ENCODE measurements around the gene COL17A1.

DNA sequence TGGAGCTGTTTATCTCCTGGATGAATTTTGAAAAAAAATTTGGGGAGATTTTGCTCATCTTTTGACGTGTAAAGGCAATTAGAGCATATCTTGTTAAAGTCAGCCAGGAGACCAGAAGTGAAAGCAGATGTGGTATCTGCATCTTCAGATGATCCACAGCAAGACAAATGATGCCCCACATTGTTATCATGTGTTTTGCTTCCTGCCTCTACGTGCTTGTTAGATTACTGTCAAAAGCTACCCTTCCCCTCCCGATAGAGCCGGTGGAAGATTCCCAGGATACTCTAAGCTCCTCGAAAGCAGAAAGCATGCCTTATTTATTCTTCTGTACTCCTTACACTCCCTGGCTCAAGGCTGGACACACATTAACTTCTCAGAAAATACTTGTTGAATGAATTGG is 12.9 kb downstream of the COL17A1 start:
- no peak for TF ChIP-seq POLR2A (IDR thresholded peaks at IDR 0.05; ENCODE audit: insufficient read depth in 1 of 2, low read depth in 2 of 2, low read length in 2 of 2)
- TF ChIP-seq TARDBP (CRISPR knock-in tag; IDR thresholded peaks at IDR 0.05) = no peak
- TF ChIP-seq, protein P1, sequence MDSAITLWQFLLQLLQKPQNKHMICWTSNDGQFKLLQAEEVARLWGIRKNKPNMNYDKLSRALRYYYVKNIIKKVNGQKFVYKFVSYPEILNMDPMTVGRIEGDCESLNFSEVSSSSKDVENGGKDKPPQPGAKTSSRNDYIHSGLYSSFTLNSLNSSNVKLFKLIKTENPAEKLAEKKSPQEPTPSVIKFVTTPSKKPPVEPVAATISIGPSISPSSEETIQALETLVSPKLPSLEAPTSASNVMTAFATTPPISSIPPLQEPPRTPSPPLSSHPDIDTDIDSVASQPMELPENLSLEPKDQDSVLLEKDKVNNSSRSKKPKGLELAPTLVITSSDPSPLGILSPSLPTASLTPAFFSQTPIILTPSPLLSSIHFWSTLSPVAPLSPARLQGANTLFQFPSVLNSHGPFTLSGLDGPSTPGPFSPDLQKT (CRISPR knock-in tag; IDR thresholded peaks at IDR 0.05; ENCODE audit: borderline replicate concordance) = no peak
- TF ChIP-seq, protein P2, sequence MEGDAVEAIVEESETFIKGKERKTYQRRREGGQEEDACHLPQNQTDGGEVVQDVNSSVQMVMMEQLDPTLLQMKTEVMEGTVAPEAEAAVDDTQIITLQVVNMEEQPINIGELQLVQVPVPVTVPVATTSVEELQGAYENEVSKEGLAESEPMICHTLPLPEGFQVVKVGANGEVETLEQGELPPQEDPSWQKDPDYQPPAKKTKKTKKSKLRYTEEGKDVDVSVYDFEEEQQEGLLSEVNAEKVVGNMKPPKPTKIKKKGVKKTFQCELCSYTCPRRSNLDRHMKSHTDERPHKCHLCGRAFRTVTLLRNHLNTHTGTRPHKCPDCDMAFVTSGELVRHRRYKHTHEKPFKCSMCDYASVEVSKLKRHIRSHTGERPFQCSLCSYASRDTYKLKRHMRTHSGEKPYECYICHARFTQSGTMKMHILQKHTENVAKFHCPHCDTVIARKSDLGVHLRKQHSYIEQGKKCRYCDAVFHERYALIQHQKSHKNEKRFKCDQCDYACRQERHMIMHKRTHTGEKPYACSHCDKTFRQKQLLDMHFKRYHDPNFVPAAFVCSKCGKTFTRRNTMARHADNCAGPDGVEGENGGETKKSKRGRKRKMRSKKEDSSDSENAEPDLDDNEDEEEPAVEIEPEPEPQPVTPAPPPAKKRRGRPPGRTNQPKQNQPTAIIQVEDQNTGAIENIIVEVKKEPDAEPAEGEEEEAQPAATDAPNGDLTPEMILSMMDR (CRISPR knock-in tag; IDR thresholded peaks at IDR 0.05) = no peak
- TF ChIP-seq ZNF839 (CRISPR knock-in tag; IDR thresholded peaks at IDR 0.05; ENCODE audit: borderline replicate concordance) = no peak
- TF ChIP-seq MYNN (CRISPR knock-in tag; IDR thresholded peaks at IDR 0.05; ENCODE audit: low read depth) = no peak
- TF ChIP-seq, protein P3, sequence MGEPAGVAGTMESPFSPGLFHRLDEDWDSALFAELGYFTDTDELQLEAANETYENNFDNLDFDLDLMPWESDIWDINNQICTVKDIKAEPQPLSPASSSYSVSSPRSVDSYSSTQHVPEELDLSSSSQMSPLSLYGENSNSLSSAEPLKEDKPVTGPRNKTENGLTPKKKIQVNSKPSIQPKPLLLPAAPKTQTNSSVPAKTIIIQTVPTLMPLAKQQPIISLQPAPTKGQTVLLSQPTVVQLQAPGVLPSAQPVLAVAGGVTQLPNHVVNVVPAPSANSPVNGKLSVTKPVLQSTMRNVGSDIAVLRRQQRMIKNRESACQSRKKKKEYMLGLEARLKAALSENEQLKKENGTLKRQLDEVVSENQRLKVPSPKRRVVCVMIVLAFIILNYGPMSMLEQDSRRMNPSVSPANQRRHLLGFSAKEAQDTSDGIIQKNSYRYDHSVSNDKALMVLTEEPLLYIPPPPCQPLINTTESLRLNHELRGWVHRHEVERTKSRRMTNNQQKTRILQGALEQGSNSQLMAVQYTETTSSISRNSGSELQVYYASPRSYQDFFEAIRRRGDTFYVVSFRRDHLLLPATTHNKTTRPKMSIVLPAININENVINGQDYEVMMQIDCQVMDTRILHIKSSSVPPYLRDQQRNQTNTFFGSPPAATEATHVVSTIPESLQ (CRISPR knock-in tag; conservative IDR thresholded peaks at IDR 0.05) = no peak
- TF ChIP-seq EP300 (IDR thresholded peaks at IDR 0.05; ENCODE audit: low read depth in 2 of 2, low read length in 2 of 2) = no peak
- TF ChIP-seq EP300 (CRISPR knock-in tag; IDR thresholded peaks at IDR 0.05; ENCODE audit: borderline replicate concordance) = no peak
- no peak for TF ChIP-seq POLR2AphosphoS5 (IDR thresholded peaks at IDR 0.05; ENCODE audit: low read depth, low read length)
- no peak for TF ChIP-seq EZH2 (conservative IDR thresholded peaks at IDR 0.05; ENCODE audit: low read depth, low read length)
- no peak for TF ChIP-seq NCOA1 (CRISPR knock-in tag; IDR thresholded peaks at IDR 0.05)
